Mucosa of rectum (tissue), 2 donors: ENCODE data around the gene ALKBH4.

Source experiments
- H3K27ac ChIP-seq, 2 donors: one replicate each; pipeline ENCODE4 v1.7.0; 2013; ENCODE audit warnings: inconsistent platforms in 2 of 2, low read depth in 2 of 2, low read length in 2 of 2
- H3K27me3 ChIP-seq, 2 donors: one replicate each; pipeline ENCODE4 v1.7.0; 2013; ENCODE audit warnings: low read length in 2 of 2; ENCODE audit not compliant: control insufficient read depth in 2 of 2, insufficient read depth in 2 of 2
- H3K36me3 ChIP-seq, 2 donors: one replicate each; pipeline ENCODE4 v1.7.0; 2013; ENCODE audit warnings: low read length in 2 of 2; ENCODE audit not compliant: control insufficient read depth in 2 of 2, insufficient read depth in 2 of 2
- H3K4me1 ChIP-seq, 2 donors: one replicate each; pipeline ENCODE4 v1.7.0; 2013; ENCODE audit warnings: low read length in 2 of 2, mild to moderate bottlenecking in 1 of 2; ENCODE audit not compliant: control insufficient read depth in 2 of 2, insufficient read depth in 2 of 2
- H3K4me3 ChIP-seq, 2 donors: one replicate each; pipeline ENCODE4 v1.7.0; 2013; ENCODE audit warnings: low read length in 2 of 2
- H3K9ac ChIP-seq, 2 donors: one replicate each; pipeline ENCODE4 v1.7.0; 2013; ENCODE audit warnings: low read length in 2 of 2, low read depth in 1 of 2, mild to moderate bottlenecking in 1 of 2
- H3K9me3 ChIP-seq, 2 donors: one replicate each; pipeline ENCODE4 v1.7.0; 2013; ENCODE audit warnings: low read length in 2 of 2; ENCODE audit not compliant: control insufficient read depth in 2 of 2
- donor health status: healthy.
- donor health status: Normal muscosa, but diverticular disease.

The ALKBH4 gene

DNA sequence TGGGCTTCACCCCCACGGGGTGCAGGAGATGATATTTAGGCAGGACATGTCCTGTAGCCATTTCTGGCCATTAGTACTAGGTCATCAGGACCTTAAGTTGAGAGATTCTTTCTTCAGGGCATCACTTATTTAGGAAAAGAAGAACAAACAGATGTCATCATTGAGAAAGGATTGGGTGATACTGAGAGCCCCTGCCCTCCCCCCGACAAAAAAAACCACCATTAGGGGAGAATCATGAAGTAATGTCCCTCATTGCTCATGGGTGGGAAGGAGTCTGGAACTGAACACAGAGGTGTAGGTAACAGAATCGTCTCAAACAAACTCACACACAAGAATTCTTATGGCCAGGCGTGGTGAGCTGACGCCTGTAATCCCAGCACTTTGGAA, 37.7 kb downstream of the ALKBH4 start:
- Histone ChIP-seq H3K27ac (peak overlapping the region; percentile 72 to 94), H3K27me3 (no peaks in the 10 kb centered on the region), H3K4me1 (peaks cover 15 to 27% of the 10 kb centered on the region in 2 donors), H3K9me3 (no peaks in the 10 kb centered on the region), H3K4me3 (no peak overlapping the region), H3K36me3 (peaks cover 11 to 18% of the 10 kb centered on the region in 2 donors), H3K9ac (peak overlapping the region; percentile 23 to 56)

DNA sequence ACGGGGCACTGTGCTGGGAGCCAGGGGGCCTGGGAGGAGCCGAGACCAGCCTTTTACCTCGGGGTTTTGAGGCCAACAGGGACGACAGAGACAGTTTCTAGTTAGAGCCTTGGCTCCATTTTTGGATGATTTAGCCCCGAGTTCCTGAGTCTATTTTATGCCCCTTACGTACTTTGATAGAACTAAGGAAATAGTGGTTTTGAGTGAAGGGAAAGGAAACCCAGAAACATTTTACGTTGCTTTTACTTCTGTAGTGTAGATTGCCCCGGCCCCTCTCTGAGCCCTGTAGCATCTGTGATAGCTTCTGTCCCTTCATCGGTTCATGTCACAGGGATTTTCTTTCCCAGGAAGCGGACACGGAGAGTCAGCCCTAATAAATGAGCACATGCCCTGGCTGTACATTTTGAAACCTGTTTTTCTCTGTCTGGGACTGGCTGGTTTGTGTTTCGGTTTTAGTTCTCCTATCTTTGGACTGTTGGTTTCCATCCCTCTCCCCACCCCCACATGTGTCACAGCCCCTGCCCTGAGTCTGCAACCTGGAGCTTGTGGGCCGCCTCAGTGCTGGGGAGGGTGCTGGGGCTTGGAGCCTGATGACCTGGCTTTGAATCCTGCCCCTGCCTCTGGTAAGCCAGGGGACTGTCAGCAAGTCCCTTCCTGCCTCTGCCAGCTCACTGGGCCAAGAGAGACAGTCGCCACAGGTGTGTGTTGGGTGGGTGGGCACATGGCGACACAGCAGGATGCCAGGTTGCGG, 38.2 kb downstream of the ALKBH4 start:
- peaks cover 11 to 21% of the 10 kb centered on the region in 2 donors for H3K36me3 ChIP-seq
- peak overlapping the region; percentile 24 to 72 for H3K9ac ChIP-seq
- H3K4me3 ChIP-seq: peak overlapping the region in 1 of 2 donors; percentile 54
- no peaks in the 10 kb centered on the region for H3K9me3 ChIP-seq
- peak overlapping the region; percentile 72 to 94 for H3K27ac ChIP-seq
- H3K27me3 ChIP-seq: no peaks in the 10 kb centered on the region
- peaks cover 9 to 21% of the 10 kb centered on the region in 2 donors for H3K4me1 ChIP-seq

DNA sequence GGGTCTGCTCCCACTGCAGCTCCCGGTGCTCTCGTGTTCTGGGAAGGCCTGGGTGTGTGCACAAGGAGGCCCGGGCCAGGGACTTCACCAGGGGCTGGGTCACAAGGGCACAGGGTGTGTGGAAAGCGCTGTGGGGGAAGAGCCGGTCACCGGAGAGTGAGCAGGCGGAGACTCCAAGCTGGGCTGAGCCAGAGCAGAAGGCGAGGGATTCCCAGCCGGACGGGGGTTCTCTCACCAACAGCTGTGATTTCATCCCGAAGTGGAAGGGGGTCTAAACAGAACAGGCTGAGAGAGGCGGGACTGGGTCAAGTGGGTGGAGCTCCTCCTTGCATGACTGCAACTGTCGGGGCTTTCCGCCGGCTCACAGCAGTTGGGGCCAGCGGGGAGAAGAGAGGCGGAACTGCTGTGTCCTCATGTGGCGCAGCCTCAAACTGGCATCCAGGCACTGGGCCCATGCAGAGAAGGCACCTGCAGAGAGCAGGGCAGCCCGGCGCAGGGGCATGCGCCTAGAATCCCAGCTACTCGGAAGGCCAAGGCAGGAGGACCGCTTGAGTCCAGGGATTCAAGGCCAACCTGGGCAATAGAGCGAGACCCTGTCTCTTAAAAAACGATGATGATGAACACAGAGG, 38.9 kb downstream of the ALKBH4 start:
- Histone ChIP-seq H3K4me1 (peaks cover 5 to 17% of the 10 kb centered on the region in 2 donors), H3K9me3 (no peaks in the 10 kb centered on the region), H3K36me3 (peaks cover 11 to 21% of the 10 kb centered on the region in 2 donors), H3K4me3 (peak overlapping the region in 1 of 2 donors; percentile 54), H3K27me3 (no peaks in the 10 kb centered on the region), H3K27ac (peak overlapping the region; percentile 72 to 94), H3K9ac (peak overlapping the region; percentile 24 to 72)

DNA sequence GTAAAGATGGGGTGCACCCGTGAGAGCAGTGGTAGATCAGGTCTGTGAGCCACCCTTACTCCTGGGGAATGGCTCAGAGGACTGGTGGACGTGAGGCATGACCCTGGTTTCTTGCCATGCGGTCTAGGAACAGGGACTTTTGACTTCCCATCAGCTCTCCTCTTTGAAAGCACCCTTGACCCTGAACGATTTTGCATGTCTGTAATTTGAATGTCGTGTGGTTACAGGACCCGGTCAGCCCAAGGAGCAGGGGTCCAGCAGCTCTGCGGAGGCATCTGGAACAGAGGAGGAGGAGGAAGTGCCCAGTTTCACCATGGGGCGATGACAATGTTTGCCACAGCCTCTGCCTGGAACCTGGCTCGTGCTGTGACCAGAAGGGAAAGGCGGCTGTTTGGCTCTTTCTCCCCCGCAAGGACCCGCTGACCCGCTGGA, 39.9 kb downstream of the ALKBH4 start:
- H3K9ac ChIP-seq: no peak overlapping the region
- H3K4me3 ChIP-seq: peak overlapping the region in 1 of 2 donors; percentile 54
- H3K9me3 ChIP-seq: no peaks in the 10 kb centered on the region
- H3K4me1 ChIP-seq: peaks cover 5 to 17% of the 10 kb centered on the region in 2 donors
- no peaks in the 10 kb centered on the region for H3K27me3 ChIP-seq
- H3K36me3 ChIP-seq: peaks cover 14 to 21% of the 10 kb centered on the region in 2 donors
- H3K27ac ChIP-seq: peak overlapping the region; percentile 37 to 94

DNA sequence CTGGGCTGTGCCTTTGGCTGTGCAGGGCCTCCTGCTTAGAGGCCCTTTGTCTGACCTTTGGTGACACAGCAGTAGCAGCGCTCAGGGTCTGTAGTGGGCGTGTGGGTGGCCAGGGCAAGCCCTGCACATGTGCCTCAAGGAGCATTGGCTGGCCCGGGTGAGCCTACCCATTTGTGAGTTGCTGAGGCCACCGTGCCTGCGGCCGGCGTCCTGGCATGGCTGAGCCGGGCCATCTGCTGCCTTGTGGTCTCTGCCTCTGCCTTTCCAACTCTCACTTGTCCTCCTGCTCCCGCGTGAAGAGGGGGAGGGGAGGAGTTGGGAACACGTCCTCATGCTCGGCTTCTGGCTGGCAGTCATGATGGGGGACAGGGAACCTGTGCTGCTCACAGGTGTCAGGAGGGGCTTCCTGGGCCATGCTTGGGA, 40.5 kb downstream of the ALKBH4 start:
- Histone ChIP-seq H3K9ac (no peak overlapping the region), H3K27me3 (no peaks in the 10 kb centered on the region), H3K27ac (peak overlapping the region; percentile 37 to 94), H3K9me3 (no peaks in the 10 kb centered on the region), H3K4me1 (peaks cover 5 to 17% of the 10 kb centered on the region in 2 donors), H3K4me3 (no peak overlapping the region), H3K36me3 (peaks cover 16 to 21% of the 10 kb centered on the region in 2 donors)

DNA sequence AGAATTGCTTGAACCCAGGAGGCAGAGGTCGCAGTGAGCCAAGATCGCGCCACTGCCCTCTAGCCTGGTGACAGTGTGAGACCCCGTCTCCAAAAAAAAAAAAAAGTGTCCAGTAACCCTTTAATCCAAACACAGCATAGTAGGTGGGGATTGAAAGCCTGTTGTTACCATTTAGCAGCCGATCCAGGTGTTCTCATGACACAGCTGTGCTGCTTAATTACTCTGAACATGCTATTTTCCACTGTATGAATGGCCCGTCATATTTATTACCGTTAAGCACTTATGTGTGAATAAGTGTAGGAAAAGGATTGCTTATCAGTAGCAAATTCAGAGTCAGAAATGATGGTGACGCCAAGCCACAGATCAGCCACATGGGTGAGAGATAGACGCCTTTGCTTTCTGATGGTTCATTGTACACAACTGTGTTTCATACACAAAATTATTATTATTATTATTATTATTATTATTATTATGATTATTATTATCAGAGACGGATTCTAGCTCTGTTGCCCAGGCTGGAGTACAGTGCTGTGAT, 42.9 kb downstream of the ALKBH4 start:
- Histone ChIP-seq H3K27ac (no peak overlapping the region), H3K27me3 (no peaks in the 10 kb centered on the region), H3K9me3 (no peaks in the 10 kb centered on the region), H3K4me3 (no peak overlapping the region), H3K9ac (no peak overlapping the region), H3K4me1 (peaks cover 2 to 13% of the 10 kb centered on the region in 2 donors), H3K36me3 (peaks cover 20 to 25% of the 10 kb centered on the region in 2 donors)

DNA sequence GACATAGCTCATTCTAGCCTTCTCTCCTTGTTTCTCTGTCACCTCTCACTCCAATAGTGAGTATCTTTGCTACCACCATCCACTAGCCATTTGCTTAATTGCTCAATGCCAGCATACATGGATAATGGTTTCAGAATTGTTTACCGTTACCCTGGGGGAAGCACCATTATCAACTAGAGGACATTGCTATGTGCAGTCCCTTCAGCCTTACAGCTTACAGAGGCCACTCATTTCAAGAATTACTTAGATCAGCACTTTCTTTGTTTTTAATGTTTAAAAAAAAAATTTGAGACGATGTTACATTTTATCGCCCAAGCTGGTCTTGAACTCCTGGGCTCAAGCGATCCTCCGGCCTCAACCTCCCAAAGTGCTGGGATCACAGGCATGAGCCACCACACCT, 46.1 kb downstream of the ALKBH4 start:
- Histone ChIP-seq H3K4me1 (no peaks in the 10 kb centered on the region), H3K4me3 (no peak overlapping the region), H3K9ac (no peak overlapping the region), H3K27me3 (no peaks in the 10 kb centered on the region), H3K9me3 (no peaks in the 10 kb centered on the region), H3K27ac (no peak overlapping the region), H3K36me3 (peaks cover 16 to 30% of the 10 kb centered on the region in 2 donors)

DNA sequence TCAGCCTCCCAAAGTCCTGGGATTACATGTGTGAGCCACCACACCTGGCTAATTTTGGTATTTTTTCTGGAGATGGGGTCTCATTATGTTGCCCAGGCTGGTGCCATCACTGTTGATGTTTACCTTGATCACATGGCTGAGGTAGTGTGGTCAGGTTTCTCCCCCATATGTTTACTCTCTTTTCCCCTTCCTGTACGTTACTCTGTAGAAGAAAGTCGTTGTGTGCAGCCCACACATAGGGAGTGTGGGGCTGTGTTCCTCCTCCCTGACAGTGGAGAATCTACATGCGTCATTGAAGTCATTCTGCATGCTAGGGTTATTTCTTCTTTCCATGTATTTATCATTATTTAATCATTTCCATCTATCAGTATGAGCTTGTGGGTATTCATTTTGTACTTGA, 47.6 kb downstream of the ALKBH4 start:
- Histone ChIP-seq H3K9ac (no peak overlapping the region), H3K27ac (no peak overlapping the region), H3K36me3 (peaks cover 17 to 37% of the 10 kb centered on the region in 2 donors)

DNA sequence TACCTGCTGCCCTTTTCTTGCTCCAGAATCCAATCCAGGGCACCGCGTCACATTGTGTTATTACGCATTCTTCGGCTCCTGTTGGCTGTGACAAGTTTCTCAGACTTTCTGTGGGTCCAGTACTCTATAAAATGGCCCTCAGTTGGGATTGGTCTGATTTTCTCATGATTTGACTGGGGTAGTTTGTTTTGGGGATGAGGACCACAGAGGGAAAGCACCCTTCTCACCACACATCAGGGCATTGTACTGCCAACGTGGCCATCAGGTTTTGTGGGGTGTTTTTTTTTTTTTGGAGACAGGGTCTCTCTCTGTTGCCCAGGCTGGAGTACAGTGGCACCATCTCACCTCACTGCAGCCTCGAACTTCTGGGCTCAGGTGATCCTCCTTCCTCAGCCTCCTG, 48.3 kb downstream of the ALKBH4 start:
- Histone ChIP-seq H3K4me3 (no peak overlapping the region), H3K27ac (peak overlapping the region in 1 of 2 donors; percentile 61), H3K27me3 (no peaks in the 10 kb centered on the region), H3K9me3 (no peaks in the 10 kb centered on the region), H3K36me3 (peaks cover 17 to 34% of the 10 kb centered on the region in 2 donors), H3K4me1 (peaks cover 0 to 3% of the 10 kb centered on the region in 2 donors), H3K9ac (no peak overlapping the region)

More for the DNA sequence above, 47.6 kb downstream of the ALKBH4 start:
- peaks cover 0 to 3% of the 10 kb centered on the region in 2 donors for H3K4me1 ChIP-seq
- H3K27me3 ChIP-seq: no peaks in the 10 kb centered on the region
- no peak overlapping the region for H3K4me3 ChIP-seq
- H3K9me3 ChIP-seq: no peaks in the 10 kb centered on the region

DNA sequence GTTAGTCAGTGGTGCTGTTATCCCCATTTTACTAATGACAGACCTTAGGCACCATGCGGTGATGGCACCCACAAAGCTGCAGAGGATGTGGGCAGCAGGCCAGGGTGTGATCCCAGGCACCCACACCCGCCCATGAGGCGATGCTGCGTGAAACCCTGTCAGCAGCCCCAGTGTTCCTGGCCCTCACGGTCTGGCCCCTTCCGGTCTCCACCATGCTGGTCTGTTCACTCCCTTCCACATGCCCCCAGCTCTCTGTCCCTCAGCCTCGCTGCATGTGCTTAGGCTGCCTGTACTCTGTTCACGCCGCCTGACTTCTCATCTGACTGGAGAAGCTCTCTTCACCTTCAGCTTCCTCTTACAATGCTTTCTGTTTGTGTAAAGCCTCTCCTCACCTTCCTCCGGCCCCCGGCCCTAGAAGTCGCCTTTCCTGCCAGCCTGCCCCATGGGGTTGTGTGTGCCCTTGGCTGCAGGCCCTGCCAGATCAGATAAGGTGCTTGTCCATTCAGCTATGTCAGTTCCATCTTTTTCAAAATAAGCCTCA, 48.9 kb downstream of the ALKBH4 start:
- no peak overlapping the region for H3K9ac ChIP-seq
- no peaks in the 10 kb centered on the region for H3K9me3 ChIP-seq
- no peaks in the 10 kb centered on the region for H3K27me3 ChIP-seq
- H3K4me3 ChIP-seq: peak overlapping the region in 1 of 2 donors; percentile 31
- H3K27ac ChIP-seq: peak overlapping the region; percentile 41 to 61
- H3K4me1 ChIP-seq: peaks cover 0 to 3% of the 10 kb centered on the region in 2 donors
- H3K36me3 ChIP-seq: peaks cover 17 to 38% of the 10 kb centered on the region in 2 donors
